Activated B cell treated with CpG ODN at 0.5 μM for 24 hours (primary cell): ENCODE measurements around the gene MZT2A. TPM values are rescaled to one million over a fixed set of nuclear protein-coding genes. Genes with fewer than 3 reads are reported as not detected.
"Not testable (repeated sequence)": the region's sequence is repeated elsewhere in the genome, so short reads cannot be mapped to it uniquely, and the experiment has no call there.

Experiments
- ATAC-seq: fragments of 200-7000 bp; cut with Tn5 transposase; one replicate; pipeline ENCODE4 v1.10.0; 2021; ENCODE audit warnings: low read depth, mild to moderate bottlenecking, moderate library complexity
- CTCF ChIA-PET: fragments of 350-600 bp; sonication (Branson Sonifier 250); formaldehyde crosslinking; loops from one replicate; lab custom pipeline; 2021; ENCODE audit warnings: antibody characterized with exemption; lab: Charles Lee
- POLR2A ChIA-PET: fragments of 350-600 bp; sonication (Branson Sonifier 250); formaldehyde crosslinking; loops from one replicate; lab custom pipeline; 2021; ENCODE audit warnings: antibody characterized with exemption; lab: Charles Lee
- DNase-seq: peaks from one replicate; pipeline ENCODE4 v3.0.0; 2022
- H3K27ac Mint-ChIP-seq: one replicate; pipeline ENCODE4 v1.8.0; 2020; ENCODE audit warnings: mixed read lengths
- H3K27me3 Mint-ChIP-seq: one replicate; pipeline ENCODE4 v1.8.0; 2021; ENCODE audit warnings: mixed read lengths
- H3K36me3 Mint-ChIP-seq: one replicate; pipeline ENCODE4 v1.8.0; 2021; ENCODE audit warnings: low read depth, mixed read lengths
- H3K4me1 Mint-ChIP-seq: one replicate; pipeline ENCODE4 v1.8.0; 2021; ENCODE audit warnings: mixed read lengths
- H3K4me3 Mint-ChIP-seq: one replicate; pipeline ENCODE4 v1.8.0; 2020; ENCODE audit warnings: mild to moderate bottlenecking, mixed read lengths
- H3K9me3 Mint-ChIP-seq: one replicate; pipeline ENCODE4 v1.8.0; 2020; ENCODE audit warnings: mixed read lengths
- intact Hi-C: fragments of 100-400 bp; cut with micrococcal nuclease; formaldehyde crosslinking; loops from one replicate; pipeline ENCODE4 v1.15.1; 2024
- total RNA-seq: library from RNA; stranded (reverse); gene quantifications from 2 replicates; pipeline ENCODE4 v1.2.3, GENCODE V29; 2022
- TF ChIP-seq, protein P1 (sequence below): fragments of 200-600 bp; IDR thresholded peaks from one replicate; pipeline ENCODE4 v1.8.0; 2022; ENCODE audit warnings: antibody characterized with exemption, mild to moderate bottlenecking

Gene MZT2A
- total RNA-seq, 1 donor from 2014 or later: 67.1 TPM

DNA sequence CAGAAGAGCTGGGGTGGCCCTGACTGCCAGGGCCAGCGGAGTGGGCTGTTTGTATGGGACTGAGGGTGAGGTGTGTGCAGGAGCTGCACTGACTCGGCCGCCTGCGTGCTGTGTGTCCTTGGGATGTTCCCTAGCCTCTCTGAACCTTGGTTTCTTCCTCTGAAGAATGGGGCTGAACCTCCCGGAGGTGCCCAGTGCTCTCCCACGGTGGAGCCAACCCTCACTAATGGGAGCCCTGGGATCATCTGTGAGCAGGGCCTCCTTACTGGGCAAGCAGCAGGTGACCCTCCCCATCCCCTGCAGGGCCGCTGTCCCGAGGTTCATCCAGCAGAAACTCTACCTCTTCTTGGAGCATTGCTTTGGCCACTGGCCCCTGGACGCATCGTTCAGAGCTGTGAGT lies 23.8 kb upstream of the MZT2A start:
- Mint-ChIP-seq H3K4me3 (no peak overlapping the region), H3K27ac (no peak overlapping the region)

DNA sequence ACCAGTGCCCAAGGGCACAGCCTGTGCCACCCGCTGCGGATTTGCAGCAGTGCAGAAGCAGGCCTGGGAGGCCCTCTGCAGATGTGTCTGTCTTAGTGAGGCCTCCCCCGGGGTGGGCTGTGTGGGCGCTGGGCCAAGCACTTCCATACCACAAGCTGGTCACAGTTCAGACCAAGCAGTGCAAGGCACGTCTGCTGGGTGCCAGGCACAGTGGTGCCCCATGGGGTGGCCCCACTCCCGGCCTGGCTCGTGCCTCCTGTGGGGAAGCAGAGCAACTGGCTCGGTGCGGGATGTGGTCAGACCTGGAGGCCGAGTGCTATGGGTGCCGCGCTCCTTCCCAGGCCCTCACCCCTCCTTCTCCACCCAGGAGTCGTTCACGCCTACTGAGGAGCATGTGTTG lies 23.0 kb upstream of the MZT2A start:
- ATAC-seq: peak; percentile 16
- H3K4me3 Mint-ChIP-seq, H3K9me3 Mint-ChIP-seq, H3K27me3 Mint-ChIP-seq, intact Hi-C loops, DNase-seq, H3K27ac Mint-ChIP-seq: not testable (repeated sequence)
- ChIA-PET POLR2A (interaction anchor here (2.1 kb wide), 1 partner anchor 23 kb away, joined by 8 read pairs; no protein-coding TSS in a partner anchor), CTCF (interaction anchor here (0.6 kb wide), 1 partner anchor 158 kb away, joined by 3 read pairs; no protein-coding TSS in a partner anchor)
- H3K36me3 Mint-ChIP-seq: peaks cover 52% of the 10 kb centered on the region
- peaks cover 25% of the 10 kb centered on the region for H3K4me1 Mint-ChIP-seq

More for the DNA sequence above, 23.8 kb upstream of the MZT2A start:
- ATAC-seq (no peak), DNase-seq (no peak)
- peaks cover 54% of the 10 kb centered on the region for H3K36me3 Mint-ChIP-seq
- H3K27me3 Mint-ChIP-seq: no peaks in the 10 kb centered on the region
- CTCF ChIA-PET: no interaction called here
- H3K9me3 Mint-ChIP-seq: no peaks in the 10 kb centered on the region
- POLR2A ChIA-PET: no interaction called here
- intact Hi-C loops: no loop called here
- TF ChIP-seq, protein P1, sequence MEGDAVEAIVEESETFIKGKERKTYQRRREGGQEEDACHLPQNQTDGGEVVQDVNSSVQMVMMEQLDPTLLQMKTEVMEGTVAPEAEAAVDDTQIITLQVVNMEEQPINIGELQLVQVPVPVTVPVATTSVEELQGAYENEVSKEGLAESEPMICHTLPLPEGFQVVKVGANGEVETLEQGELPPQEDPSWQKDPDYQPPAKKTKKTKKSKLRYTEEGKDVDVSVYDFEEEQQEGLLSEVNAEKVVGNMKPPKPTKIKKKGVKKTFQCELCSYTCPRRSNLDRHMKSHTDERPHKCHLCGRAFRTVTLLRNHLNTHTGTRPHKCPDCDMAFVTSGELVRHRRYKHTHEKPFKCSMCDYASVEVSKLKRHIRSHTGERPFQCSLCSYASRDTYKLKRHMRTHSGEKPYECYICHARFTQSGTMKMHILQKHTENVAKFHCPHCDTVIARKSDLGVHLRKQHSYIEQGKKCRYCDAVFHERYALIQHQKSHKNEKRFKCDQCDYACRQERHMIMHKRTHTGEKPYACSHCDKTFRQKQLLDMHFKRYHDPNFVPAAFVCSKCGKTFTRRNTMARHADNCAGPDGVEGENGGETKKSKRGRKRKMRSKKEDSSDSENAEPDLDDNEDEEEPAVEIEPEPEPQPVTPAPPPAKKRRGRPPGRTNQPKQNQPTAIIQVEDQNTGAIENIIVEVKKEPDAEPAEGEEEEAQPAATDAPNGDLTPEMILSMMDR: no peak
- H3K4me1 Mint-ChIP-seq: peaks cover 25% of the 10 kb centered on the region

DNA sequence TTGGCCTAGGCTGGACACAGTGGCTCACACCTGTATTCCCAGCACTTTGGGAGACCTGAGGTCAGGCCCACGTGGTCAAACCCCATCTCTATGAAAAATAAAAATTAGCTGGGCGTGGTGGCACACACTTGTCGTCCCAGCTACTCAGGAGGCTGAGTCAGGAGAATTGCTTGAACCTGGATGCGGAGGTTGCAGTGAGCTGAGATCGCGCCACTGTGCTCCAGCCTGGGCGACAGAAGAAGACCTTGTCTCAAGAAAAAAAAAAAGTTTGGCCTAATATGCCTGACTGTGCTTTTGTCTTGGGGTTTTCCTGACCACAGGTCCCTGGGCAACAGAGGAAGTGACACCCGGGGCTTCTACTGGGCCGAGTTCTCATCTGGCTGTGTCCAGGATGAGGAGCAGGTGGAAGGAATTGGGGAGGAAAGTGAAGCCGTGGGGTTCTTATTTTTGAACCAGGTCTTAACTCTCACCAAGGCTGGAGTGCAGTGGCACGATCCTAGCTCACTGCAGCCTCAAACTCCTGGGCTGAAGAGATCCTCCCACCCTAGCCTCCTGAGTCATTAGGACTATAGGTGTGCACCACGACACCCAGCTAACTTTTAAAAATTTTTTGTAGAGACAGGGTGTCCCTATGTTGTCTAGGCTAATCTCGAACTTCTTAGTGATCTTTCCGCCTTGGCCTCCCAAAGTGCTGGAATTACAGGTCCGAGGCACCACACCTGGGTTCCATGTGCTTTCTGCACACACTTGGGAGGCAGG lies 22.4 kb upstream of the MZT2A start:
- H3K27me3 Mint-ChIP-seq, DNase-seq, H3K9me3 Mint-ChIP-seq: not testable (repeated sequence)
- Mint-ChIP-seq H3K4me3 (peak overlapping the region; percentile 19), H3K4me1 (peaks cover 25% of the 10 kb centered on the region), H3K36me3 (peaks cover 49% of the 10 kb centered on the region), H3K27ac (peak overlapping the region; percentile 75)
- POLR2A ChIA-PET: interaction anchor here (2.1 kb wide), 1 partner anchor 22 kb away, joined by 8 read pairs; no protein-coding TSS in a partner anchor
- ATAC-seq: peak; percentile 81
- CTCF ChIA-PET: interaction anchor here (0.6 kb wide), 1 partner anchor 158 kb away, joined by 3 read pairs; no protein-coding TSS in a partner anchor
- intact Hi-C loops: loop anchor here (1.0 kb wide), 1 partner anchor 22 kb away; the partner anchor contains the start of gene MZT2A

DNA sequence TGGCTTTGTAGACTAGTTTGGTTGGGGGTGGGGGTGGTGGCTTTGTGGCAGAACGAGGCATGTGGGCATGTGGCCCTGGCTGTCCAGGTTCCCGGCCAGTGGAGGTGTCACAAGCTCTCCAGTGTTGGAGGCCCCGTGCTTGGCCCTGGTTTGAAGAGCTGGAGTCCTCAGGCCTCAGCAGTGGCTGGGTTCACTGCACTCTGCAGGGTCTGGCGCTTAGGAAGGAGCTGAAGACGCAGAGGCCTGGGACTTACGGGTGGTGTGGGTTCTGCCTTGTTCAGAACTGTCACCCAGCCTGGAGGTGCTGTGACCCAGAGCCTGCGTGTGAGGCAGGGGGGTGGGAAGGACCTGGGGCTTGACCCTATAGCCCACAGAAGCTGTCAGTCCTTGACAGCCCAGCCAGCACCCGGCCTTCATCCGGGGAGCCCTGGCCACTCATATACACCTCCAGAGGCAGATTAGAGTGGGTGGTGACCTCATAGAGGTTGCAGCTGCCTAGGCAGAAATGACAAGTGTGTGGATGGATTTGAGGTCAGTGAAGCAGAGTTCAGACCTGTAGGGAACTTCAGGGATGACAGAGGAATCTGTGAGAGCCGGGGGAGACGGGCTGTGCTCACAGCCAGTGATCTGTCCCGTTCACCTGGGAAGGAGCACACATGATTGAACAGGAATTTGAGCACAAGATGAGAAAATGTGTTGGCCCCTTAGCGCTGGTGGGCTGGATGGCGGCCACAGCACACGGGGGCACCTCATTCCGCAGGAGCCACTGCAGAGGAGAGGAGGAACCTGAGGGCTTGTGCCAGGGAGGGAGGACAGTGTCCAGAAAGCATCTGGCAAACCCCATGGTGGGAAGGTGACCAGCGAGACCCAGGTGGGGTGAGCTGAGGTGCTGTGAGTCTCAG lies 20.0 kb upstream of the MZT2A start:
- ATAC-seq, H3K27me3 Mint-ChIP-seq, H3K27ac Mint-ChIP-seq, CTCF ChIA-PET, intact Hi-C loops, DNase-seq, H3K9me3 Mint-ChIP-seq, H3K4me3 Mint-ChIP-seq: not testable (repeated sequence)
- peaks cover 51% of the 10 kb centered on the region for H3K36me3 Mint-ChIP-seq
- POLR2A ChIA-PET: interaction anchor here (0.9 kb wide), 1 partner anchor 18 kb away, joined by 6 read pairs; no protein-coding TSS in a partner anchor
- H3K4me1 Mint-ChIP-seq: peaks cover 25% of the 10 kb centered on the region

DNA sequence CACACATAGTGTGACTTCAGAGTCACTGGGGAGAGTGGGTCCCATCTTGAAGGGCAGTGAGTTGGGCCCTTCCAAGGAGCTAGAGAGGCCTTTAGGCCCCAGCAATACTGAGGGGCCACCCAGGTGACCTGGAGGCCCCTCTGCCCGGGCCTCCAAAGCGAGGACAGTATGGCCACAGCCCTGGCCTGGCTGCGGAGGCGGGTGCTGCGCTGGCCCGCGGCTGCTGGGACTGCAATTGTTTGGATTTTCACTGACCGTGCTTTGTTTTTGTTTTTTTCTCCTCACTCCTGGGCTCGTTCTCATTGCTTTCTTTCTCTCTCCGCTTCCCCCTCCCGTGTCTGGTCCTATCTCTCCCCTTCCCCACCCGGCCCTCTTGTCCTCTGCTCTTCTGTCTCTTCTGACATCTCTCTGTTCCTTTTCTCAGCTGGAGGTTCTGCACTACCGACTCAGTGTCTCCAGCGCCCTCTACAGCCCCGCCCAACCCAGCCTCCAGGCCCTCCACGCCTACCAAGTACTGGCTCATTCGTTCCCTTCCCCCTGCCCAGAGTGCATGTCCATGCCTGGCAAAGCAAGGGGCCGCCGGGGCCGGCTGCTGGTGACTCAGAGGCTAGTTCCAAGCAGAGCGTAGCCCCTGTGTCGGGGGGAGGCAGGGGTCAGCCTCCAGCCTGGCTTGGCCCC lies 19.2 kb upstream of the MZT2A start:
- ATAC-seq, H3K4me3 Mint-ChIP-seq, H3K27me3 Mint-ChIP-seq, H3K27ac Mint-ChIP-seq, H3K9me3 Mint-ChIP-seq, CTCF ChIA-PET, intact Hi-C loops, DNase-seq: not testable (repeated sequence)
- Mint-ChIP-seq H3K36me3 (peaks cover 53% of the 10 kb centered on the region), H3K4me1 (peaks cover 25% of the 10 kb centered on the region)
- POLR2A ChIA-PET: interaction anchor here (0.9 kb wide), 1 partner anchor 17 kb away, joined by 6 read pairs; no protein-coding TSS in a partner anchor

DNA sequence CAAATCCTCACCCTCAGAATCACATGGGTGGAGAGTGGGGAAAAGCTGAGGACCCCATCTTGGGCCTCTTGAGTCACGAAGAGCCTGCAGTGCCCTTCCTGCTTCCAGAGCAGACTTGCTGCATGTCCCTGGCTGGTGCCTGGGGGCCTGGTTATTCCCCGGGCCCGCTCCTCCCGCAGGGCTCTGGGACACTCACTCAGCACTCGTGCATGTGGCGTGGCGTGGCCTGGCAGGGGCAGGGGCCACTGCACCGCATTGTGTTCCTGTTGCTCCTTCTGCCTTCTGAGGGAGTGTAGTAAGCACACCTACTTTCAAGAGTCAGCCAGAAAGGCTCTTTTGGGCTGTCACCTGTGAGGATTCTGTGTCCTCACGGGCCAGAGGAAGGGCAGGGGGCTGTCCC lies 17.4 kb upstream of the MZT2A start:
- no peak for ATAC-seq
- Mint-ChIP-seq H3K27me3 (no peaks in the 10 kb centered on the region), H3K36me3 (peaks cover 64% of the 10 kb centered on the region), H3K4me3 (no peak overlapping the region), H3K27ac (no peak overlapping the region), H3K4me1 (peaks cover 19% of the 10 kb centered on the region), H3K9me3 (no peaks in the 10 kb centered on the region)
- TF ChIP-seq, protein P1: no peak
- CTCF ChIA-PET: no interaction called here
- no peak for DNase-seq
- POLR2A ChIA-PET: no interaction called here
- intact Hi-C loops: no loop called here

DNA sequence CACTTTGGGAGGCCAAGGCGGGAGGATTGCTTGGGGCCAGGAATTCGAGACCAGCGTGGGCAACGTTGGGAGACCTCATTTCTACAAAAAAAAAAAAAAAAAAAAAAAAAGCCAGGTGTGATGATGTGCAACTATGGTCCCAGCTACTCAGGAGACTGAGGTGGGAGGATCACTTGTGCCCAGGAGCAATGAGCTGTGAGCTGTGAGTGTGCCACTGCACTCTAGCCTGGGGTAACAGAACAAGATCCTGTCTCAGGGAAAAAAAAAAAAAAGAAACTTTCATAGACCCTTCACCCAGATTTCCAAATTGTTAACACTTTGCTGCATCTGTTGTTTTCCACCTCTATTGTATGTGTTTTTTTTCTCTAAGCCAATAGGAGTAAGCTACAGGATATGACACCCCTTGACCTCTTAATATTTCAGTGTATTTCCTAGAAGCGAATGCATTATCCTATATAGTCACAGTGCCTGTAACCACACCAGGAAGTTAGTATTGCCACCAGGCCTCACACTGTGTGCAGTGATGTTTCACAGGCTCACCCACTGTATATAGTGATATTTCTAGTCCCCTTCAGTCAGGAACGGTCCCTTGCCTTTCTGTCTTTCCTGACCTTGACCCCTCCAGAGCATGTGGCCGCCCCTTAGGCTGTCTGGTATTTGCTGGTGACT lies 12.0 kb upstream of the MZT2A start:
- H3K36me3 Mint-ChIP-seq: peaks cover 81% of the 10 kb centered on the region
- CTCF ChIA-PET, H3K9me3 Mint-ChIP-seq, H3K27ac Mint-ChIP-seq, ATAC-seq, H3K4me3 Mint-ChIP-seq, H3K4me1 Mint-ChIP-seq, DNase-seq, intact Hi-C loops, H3K27me3 Mint-ChIP-seq: not testable (repeated sequence)
- POLR2A ChIA-PET: interaction anchor here (0.7 to 1.9 kb wide), 3 partner anchors 10 to 1335 kb away, joined by 3 to 16 read pairs (median 6); no protein-coding TSS in a partner anchor

DNA sequence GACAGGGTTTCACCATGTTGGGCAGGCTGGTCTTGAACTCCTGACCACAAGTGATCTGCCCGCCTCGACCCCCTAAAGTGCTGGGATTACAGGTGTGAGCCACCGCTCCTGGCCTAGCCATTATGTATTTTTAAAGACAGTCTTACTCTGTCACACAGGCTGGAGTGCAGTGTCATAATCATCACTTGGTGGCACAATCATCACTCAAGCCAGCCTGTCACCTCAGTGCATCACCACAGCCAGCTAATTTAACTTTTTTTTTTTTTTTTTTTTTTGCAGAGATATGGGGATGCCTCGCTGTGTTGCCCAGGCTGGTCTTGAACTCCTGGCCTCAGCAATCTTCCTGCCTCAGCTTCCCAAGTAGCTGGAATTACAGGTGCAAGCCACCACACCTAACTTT lies 11.4 kb upstream of the MZT2A start:
- ATAC-seq, H3K4me1 Mint-ChIP-seq, H3K27ac Mint-ChIP-seq, H3K9me3 Mint-ChIP-seq, DNase-seq, intact Hi-C loops, H3K4me3 Mint-ChIP-seq, H3K27me3 Mint-ChIP-seq, CTCF ChIA-PET: not testable (repeated sequence)
- peaks cover 83% of the 10 kb centered on the region for H3K36me3 Mint-ChIP-seq
- POLR2A ChIA-PET: interaction anchor here (0.7 to 1.9 kb wide), 2 partner anchors 10 to 1334 kb away, joined by 3 to 6 read pairs; no protein-coding TSS in a partner anchor
